GM21737 (cell line): ENCODE measurements around the gene MYZAP.

Experiments
- ATAC-seq: cut with Tn5 transposase; IDR thresholded peaks from one replicate; pipeline ENCODE4 v1.9.1; 2021; ENCODE audit warnings: mild to moderate bottlenecking, moderate library complexity; ENCODE audit not compliant: unreplicated experiment

Gene MYZAP

GRCh38 chr15:57591822-57592367 is at the start of gene MYZAP:
Gene MYZAP (plus strand): TSS chr15:57591904. CDS start chr15:57592035, 131 bp downstream.
- ATAC-seq: no peak

- ATAC-seq: no peak
These were observed 49.2 kb upstream of the MYZAP start for GRCh38 chr15:57542505-57542817.

GRCh38 chr15:57544848-57545480 is 46.7 kb upstream of the MYZAP start:
- no peak for ATAC-seq

GRCh38 chr15:57545995-57546394 is 45.7 kb upstream of the MYZAP start:
- no peak for ATAC-seq

- ATAC-seq: no peak
These were observed 44.4 kb upstream of the MYZAP start for GRCh38 chr15:57547243-57547755.

GRCh38 chr15:57548351-57548750 is 43.4 kb upstream of the MYZAP start:
- ATAC-seq: no peak

GRCh38 chr15:57548835-57549234 is 42.9 kb upstream of the MYZAP start:
- ATAC-seq: no peak

- no peak for ATAC-seq
These were observed 41.8 kb upstream of the MYZAP start for GRCh38 chr15:57549935-57550334.

- no peak for ATAC-seq
These were observed 41.1 kb upstream of the MYZAP start for GRCh38 chr15:57550640-57551039.

GRCh38 chr15:57551715-57552677 is 39.7 kb upstream of the MYZAP start:
- no peak for ATAC-seq

GRCh38 chr15:57552678-57553334 is 38.9 kb upstream of the MYZAP start:
- ATAC-seq: no peak

GRCh38 chr15:57553526-57553925 is 38.2 kb upstream of the MYZAP start:
- ATAC-seq: no peak

GRCh38 chr15:57554063-57554811 is 37.5 kb upstream of the MYZAP start:
- no peak for ATAC-seq

- no peak for ATAC-seq
These were observed 36.9 kb upstream of the MYZAP start for GRCh38 chr15:57554812-57555179.

GRCh38 chr15:57555270-57555669 is 36.4 kb upstream of the MYZAP start:
- ATAC-seq: no peak

- ATAC-seq: no peak
These were observed 35.7 kb upstream of the MYZAP start for GRCh38 chr15:57556040-57556439.

- no peak for ATAC-seq
These were observed 34.4 kb upstream of the MYZAP start for GRCh38 chr15:57557267-57557666.

GRCh38 chr15:57557810-57558209 is 33.9 kb upstream of the MYZAP start:
- ATAC-seq: no peak

- ATAC-seq: no peak
These were observed 31.8 kb upstream of the MYZAP start for GRCh38 chr15:57559875-57560274.

GRCh38 chr15:57561041-57561711 is 30.5 kb upstream of the MYZAP start:
- ATAC-seq: peak; percentile 82
